T-helper 1 cell treated with Interleukin-12 subunit alpha and Interleukin-12 subunit beta and Interleukin-4 antibody, amounts not matched to agents 30 μg/mL and 1 μg/mL, for 36 hours (primary cell): ENCODE results near the gene C2orf92.
"Not testable (repeated sequence)": the region's sequence is repeated elsewhere in the genome, so short reads cannot be mapped to it uniquely, and the experiment has no call there.

Source experiments
- H3K27ac Mint-ChIP-seq: one replicate; pipeline ENCODE4 v1.8.0; 2021; ENCODE audit warnings: mild to moderate bottlenecking, mixed read lengths
- H3K27me3 Mint-ChIP-seq: one replicate; pipeline ENCODE4 v1.8.0; 2021; ENCODE audit warnings: low read depth, mixed read lengths
- H3K36me3 Mint-ChIP-seq: one replicate; pipeline ENCODE4 v1.8.0; 2021; ENCODE audit warnings: low read depth, mixed read lengths
- H3K4me1 Mint-ChIP-seq: one replicate; pipeline ENCODE4 v1.8.0; 2021; ENCODE audit warnings: low read depth, mixed read lengths
- H3K4me3 Mint-ChIP-seq: one replicate; pipeline ENCODE4 v1.8.0; 2021; ENCODE audit warnings: mild to moderate bottlenecking, moderate library complexity, mixed read lengths
- H3K9me3 Mint-ChIP-seq: one replicate; pipeline ENCODE4 v1.8.0; 2021; ENCODE audit warnings: mixed read lengths

The C2orf92 gene

DNA sequence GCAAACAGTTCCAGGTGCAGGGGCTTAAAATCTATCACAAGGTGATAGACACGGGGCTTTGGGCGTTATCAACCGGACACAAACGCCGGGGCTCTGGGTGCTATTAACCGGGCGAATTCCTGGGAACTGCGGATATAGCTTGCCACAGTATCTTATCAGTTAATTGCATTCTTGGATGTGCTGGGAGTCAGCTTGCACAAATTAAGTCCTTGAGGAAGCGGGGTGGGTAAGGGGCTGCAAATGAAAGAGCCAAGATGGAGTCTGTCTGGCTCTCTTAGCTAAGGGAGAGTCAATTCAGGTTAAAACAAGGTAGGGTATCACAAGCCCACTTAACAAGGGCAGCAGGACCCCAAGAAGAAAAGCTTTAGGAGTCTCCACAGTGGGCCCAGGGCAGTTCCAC is 42.7 kb downstream of the C2orf92 start:
- not testable (repeated sequence) for H3K27me3 Mint-ChIP-seq, H3K9me3 Mint-ChIP-seq
- peak overlapping the region; percentile 70 for H3K4me3 Mint-ChIP-seq
- peak overlapping the region; percentile 99 for H3K27ac Mint-ChIP-seq
- H3K4me1 Mint-ChIP-seq: peaks cover 53% of the 10 kb centered on the region
- H3K36me3 Mint-ChIP-seq: peaks cover 37% of the 10 kb centered on the region

DNA sequence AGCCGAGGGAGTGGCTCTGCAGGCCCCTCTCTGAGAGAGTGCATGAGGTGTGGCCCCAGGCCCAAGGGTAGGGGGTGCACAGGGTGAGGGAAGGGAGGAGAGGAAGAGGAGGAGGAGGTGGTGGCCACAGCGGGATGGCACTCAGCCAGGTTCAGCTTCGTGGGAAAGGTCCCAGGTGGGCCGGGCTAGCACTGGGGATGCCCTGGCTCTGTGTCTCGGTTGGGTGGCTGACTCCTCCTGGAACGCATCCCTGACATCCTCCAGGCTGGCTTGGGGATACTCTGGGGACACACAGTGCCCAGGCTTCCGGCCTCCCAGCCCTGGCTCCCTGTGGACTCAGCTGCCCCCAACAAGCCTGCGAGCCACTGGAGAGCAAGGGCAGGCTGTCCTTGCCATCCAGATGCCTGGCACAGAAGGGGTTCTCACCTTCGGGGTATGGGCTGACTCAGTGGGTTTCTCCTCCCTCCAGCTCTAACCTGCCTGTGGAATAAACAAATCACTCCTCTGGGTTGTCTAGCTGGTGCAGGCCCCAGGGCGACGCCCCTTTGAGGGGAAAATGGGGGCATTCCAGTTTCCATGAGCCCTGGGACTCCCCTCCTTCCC is 43.3 kb downstream of the C2orf92 start:
- Mint-ChIP-seq H3K9me3 (no peaks in the 10 kb centered on the region), H3K27me3 (no peaks in the 10 kb centered on the region), H3K27ac (peak overlapping the region; percentile 99), H3K4me1 (peaks cover 59% of the 10 kb centered on the region), H3K36me3 (peaks cover 41% of the 10 kb centered on the region), H3K4me3 (peak overlapping the region; percentile 94)

DNA sequence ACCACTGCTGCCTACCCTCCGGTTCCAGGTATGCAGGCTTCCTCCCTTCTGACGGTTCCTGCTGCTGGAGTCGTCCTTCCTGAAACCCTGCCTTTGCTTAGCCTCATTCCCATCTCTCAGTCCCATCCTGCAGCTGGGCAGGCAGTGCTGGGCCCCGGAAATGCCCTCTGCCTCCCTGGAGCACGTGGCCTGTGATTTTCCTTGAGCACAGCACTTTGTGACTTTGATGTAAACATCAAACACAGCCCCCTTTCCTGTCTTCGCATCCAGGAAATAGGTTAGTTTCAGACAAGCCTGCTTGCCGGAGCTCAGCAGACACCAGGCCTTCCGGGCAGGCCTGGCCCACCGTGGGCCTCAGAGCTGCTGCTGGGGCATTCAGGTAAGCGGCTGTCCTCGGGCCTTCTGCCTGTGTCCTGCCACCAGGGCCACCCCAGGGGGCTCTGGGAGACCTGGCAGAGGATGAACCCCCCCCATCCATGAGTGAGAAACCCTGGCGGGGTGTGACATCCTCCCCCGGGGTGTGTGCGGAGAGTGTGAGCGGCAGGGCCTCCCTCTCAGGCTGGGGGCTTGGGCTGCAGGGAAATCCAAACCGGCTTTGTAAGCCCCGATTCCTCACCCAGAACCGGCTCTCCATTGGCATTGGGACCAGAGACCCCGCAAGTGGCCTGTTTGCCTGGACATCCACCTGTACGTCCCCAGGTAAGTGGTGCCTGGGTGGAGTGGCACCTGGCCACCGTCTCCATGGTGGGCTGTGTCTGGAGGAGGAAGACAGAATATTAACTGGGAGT is 44.0 kb downstream of the C2orf92 start, which contains the start of gene ZAP70:
Gene ZAP70, plus strand, starts transcription at position 281 of the 788 bp plus-strand sequence. CDS start 10,461 bp downstream, outside the sequence.
- Mint-ChIP-seq H3K4me3 (peak within 1 kb of the TSS; percentile 94), H3K4me1 (peaks cover 65% of the 10 kb centered on the region), H3K36me3 (peaks cover 44% of the 10 kb centered on the region), H3K27me3 (no peaks in the 10 kb centered on the region), H3K9me3 (no peaks in the 10 kb centered on the region), H3K27ac (peak within 1 kb of the TSS; percentile 99)

DNA sequence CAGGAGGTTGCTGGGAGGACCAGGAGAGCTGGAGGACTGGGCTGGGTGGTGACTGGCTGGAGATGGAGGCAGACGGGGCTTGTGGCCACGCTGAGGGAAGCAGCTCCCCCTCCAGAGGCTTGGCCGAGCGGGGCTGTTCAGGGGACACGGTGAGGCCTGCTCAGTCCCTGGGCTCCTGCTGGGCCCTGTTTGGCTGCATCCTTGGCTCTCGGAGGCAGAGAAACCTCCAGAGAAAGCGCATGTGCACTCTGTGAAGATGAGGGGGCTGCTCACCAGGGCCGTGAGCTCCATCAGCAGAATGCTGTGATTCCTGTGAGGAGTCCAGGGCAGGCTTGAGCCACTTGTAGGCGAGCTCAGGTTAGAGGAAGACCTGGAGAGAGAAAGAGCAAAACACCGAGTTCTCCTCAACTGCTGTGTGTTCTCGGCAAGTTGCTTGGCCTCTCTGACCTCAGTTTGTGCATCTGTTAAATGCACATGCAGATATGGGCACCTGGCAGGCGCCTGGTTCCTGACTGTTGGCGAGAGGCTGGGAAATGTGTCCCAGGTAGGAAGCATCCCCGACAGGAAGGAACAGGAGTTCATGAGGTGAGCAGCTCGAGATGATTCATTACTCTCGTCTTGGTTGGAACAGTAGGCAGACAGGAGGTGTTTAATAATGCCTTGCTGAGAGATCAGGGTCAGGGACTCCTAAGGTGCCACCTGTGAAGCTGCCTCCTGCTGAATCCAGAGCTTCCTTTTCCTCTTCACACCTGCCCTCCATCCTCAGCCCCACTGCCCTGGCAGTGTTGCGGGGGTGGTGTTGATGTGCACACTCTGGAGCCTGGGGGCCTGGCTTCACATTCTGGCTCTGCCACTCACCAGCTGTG is 44.8 kb downstream of the C2orf92 start:
- H3K9me3 Mint-ChIP-seq: no peaks in the 10 kb centered on the region
- H3K27ac Mint-ChIP-seq: peak overlapping the region; percentile 99
- H3K4me3 Mint-ChIP-seq: peak overlapping the region; percentile 94
- no peaks in the 10 kb centered on the region for H3K27me3 Mint-ChIP-seq
- peaks cover 52% of the 10 kb centered on the region for H3K36me3 Mint-ChIP-seq
- H3K4me1 Mint-ChIP-seq: peaks cover 73% of the 10 kb centered on the region

DNA sequence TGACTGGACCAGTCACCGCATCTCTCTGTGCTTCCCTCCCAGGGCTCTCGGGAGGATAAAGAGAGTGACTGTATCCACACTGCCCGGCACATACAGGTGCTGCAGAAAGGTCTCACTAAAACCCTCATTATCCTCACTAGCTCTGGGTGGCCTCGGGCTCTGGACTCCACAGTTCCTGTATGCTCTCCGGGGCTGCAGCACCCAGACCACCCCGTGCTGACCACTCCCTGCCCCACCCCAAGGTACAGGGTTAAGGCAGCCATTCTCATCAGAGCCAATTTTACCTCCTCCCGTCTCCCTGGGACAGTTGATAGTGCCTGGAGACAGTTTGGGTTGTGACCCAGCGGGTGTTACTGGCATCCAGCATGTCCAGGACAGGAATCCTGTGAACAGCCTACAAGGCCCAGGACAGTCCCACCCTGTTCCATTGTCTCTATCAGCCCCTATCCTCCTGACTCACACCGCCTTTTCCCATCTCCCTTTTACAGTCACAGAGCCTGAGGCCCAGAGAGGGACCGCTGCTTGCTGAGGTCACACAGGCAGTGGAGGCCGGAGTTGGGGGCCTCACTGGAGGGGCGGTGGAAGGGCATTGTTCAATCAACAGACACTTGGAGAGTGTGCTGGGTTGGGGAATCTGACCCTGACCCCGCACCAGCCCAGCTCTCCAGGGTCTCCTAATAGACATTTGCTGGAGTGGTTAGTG is 45.6 kb downstream of the C2orf92 start:
- H3K9me3 Mint-ChIP-seq: no peaks in the 10 kb centered on the region
- peaks cover 74% of the 10 kb centered on the region for H3K4me1 Mint-ChIP-seq
- H3K27me3 Mint-ChIP-seq: no peaks in the 10 kb centered on the region
- H3K27ac Mint-ChIP-seq: peak overlapping the region; percentile 99
- peaks cover 51% of the 10 kb centered on the region for H3K36me3 Mint-ChIP-seq
- H3K4me3 Mint-ChIP-seq: peak overlapping the region; percentile 94

DNA sequence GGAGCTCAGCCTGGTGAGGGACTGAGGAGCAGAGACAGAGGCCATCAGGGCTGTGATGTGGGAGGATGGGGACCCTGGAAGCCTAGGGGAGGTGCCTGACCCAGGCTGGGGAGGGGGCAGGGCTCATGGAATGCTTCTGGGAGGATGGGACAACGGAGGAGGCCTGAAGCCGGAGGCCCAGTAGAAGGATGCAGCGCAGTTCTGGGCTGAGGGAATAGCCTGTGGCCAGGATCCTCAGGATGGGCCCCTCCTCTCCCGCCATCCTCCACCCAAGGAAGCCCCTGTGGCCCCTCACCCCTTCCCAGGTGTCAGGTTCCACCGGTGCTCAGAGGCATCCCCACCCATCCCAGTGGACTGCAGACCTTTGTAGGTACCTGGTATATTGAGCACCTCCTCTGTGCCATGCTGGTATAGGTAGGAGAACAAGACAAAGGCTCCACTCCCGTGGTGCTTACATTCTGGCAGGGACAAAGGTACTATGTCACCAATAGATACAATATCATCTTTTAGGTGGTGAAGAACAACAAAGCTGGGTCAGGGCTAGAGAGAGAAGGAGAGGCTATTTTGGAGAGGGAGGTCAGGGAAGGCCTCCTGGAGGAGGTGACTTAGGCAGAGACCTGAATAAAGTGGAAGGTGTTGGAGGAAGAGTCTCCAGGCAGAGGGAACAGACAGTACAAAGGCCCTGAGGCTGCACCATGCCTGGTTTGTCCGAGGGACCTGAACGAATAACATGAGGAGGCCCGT is 46.6 kb downstream of the C2orf92 start:
- Mint-ChIP-seq H3K4me1 (peaks cover 75% of the 10 kb centered on the region), H3K4me3 (peak overlapping the region; percentile 94), H3K27me3 (no peaks in the 10 kb centered on the region), H3K27ac (peak overlapping the region; percentile 99), H3K9me3 (no peaks in the 10 kb centered on the region), H3K36me3 (peaks cover 58% of the 10 kb centered on the region)

DNA sequence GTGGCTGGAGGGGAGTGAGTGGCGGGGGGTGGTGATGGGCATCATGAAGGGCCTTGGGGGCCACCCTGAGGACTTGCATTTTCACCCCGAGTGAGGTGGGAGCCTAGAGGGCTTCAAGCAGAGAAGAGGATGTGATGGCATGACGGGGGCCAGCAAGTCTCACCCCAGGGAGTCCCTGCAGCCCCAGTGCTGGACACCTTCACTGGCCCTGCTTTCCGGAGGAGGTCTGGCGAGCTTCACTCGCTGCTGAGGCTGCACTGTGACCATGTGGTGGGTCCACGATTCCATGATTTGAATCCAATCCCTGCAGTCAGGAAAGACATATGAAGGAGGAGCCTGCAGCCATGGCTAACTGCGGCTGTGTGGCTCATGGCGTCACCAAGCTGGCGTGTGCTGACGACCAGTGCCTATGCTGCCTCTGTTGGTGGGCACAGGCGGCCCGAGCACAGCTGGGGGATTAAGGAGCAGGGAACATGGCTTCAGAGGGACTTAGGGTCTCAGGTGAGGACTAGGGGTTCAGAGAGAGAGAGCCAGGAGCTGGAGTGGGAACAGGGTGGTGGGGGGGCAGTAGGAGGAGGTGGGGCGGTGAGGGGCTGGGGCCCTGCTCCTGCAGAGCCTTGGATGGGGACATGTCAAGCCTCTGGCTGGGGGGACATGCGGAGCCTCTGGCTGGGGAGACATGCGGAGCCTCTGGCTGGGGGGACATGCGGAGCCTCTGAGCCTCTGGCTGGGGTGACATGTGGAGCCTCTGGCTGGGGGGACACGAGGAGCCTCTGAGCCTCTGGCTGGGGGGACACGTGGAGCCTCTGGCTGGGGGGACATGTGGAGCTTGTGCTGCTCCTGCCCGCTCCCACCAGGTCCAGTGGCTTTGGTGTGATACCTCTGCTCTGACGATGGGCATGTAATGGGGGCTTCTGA is 47.4 kb downstream of the C2orf92 start:
- H3K9me3 Mint-ChIP-seq: no peaks in the 10 kb centered on the region
- H3K27me3 Mint-ChIP-seq: no peaks in the 10 kb centered on the region
- peaks cover 70% of the 10 kb centered on the region for H3K4me1 Mint-ChIP-seq
- H3K4me3 Mint-ChIP-seq: peak overlapping the region; percentile 92
- H3K27ac Mint-ChIP-seq: peak overlapping the region; percentile 94
- peaks cover 58% of the 10 kb centered on the region for H3K36me3 Mint-ChIP-seq

DNA sequence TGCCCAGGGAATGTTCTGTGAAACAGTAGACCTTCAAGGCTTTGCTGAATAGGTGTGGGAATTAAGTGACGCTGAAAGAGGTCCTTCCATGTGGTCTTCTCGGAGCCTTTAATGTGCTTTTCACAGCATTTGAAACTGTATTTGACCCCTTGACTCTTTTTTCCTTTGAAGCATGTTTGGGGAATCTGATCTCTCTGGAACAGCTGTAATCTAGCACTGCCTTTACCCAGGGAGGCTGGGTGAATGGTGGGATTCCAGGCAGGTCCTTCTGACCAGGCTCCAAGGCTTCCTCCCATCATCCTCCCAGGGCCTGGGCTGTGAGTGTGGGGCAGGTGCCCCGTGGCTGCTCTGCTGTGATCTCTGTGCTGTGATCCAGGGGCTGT is 48.1 kb downstream of the C2orf92 start:
- Mint-ChIP-seq H3K27me3 (no peaks in the 10 kb centered on the region), H3K4me3 (peak overlapping the region; percentile 92)

DNA sequence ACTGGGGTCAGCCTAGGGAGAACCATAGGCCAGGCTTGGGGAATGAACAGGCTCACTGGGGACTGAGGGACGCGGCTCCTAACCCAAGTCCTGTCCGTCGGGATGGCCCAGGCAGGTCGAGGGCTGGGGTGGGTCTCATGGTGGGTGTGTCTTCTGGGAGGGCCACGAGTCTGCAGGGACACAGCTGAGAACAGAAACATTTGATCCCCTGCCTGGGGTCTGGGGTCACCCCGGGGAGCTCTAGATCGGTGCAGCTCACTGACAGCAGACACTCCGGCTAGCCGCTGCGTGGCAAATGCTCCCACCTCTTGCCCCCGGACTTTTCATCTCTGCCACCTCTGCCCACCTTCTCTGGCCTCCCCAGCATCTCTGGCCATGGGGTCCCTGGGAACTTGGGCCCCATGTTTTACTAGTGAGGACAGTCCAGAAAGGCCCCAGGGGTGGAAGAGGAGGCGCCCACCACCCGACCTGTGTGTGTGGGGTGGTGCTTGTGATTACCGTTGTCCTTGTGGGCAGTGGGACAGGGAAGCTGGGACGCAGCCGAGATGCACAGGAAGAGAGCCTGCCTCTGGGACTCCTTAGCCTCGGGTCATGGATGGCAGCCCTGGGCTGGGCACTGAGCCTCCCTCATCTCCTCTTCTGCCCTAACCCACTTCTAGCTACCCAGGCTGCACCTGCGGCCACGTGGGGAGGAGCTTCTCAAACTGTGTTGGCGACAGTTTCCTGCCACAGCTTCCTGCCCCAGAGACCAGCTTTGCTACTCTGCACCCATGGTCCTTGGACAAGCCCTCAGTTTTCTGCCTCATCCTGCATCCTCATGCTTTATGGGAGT is 48.8 kb downstream of the C2orf92 start:
- Mint-ChIP-seq H3K27ac (peak overlapping the region; percentile 94), H3K27me3 (no peaks in the 10 kb centered on the region), H3K4me1 (peaks cover 62% of the 10 kb centered on the region), H3K4me3 (peak overlapping the region; percentile 92), H3K9me3 (no peaks in the 10 kb centered on the region), H3K36me3 (peaks cover 66% of the 10 kb centered on the region)

More for the DNA sequence above, 48.1 kb downstream of the C2orf92 start:
- Mint-ChIP-seq H3K27ac (peak overlapping the region; percentile 94), H3K36me3 (peaks cover 63% of the 10 kb centered on the region), H3K9me3 (no peaks in the 10 kb centered on the region), H3K4me1 (peaks cover 63% of the 10 kb centered on the region)

DNA sequence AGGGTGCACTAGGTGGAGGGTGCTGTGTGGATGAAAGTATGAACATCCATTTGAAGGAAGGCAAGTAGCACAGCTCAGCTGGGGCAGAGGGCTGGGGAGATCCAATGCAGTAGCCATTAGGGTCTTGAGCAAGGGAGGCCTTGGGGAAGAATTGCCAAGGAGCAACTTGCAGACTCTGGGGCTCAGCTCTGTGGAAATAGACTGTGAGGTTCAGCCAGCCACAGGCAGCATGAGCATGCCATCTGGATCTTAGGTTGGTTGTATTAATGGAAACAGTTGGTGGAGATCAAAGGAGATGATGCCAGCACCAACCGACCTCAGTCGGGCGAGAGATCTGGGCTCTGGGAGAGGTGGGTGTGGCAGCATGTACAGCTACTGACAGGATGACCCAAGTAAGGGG is 49.4 kb downstream of the C2orf92 start:
- Mint-ChIP-seq H3K4me1 (peaks cover 61% of the 10 kb centered on the region), H3K9me3 (no peaks in the 10 kb centered on the region), H3K4me3 (peak overlapping the region; percentile 92), H3K36me3 (peaks cover 66% of the 10 kb centered on the region), H3K27me3 (no peaks in the 10 kb centered on the region), H3K27ac (peak overlapping the region; percentile 94)

DNA sequence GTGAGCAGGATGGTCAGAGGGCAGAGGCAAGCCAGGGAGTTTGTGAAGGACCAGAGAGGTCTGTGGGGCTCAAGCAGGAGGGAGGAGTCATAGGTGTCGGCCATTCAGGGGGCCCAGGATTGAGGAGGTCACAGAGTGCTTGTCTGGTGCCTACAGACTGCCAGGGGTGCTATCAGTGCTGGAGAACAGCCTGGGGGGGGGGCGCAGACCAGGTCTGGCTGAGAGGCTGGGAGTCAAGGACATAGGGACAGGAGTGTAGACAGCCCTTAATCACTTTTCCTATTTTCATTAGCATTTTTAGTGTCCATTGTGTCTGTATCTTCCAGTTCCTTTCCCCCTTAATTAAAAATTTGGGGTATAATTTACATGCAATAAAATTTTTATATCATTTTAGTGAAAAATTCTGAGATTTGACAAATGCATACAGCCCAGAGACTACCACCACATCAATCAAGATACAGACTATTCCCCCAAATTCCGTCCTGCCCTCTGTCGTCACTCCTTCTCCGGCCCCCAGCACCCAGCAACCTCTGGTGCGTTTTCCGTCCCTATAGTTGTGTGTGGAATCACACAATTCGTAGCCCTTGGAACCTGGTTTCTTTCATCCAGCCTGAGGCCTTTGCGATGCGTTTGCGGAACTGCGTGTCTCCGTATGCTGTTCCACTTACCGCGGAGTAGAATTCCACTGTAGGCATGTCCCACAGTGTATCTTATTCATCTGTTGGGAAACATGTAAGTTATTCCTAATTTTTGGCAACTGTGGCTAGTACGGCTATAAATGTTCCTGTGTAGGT is 50.0 kb downstream of the C2orf92 start:
- Mint-ChIP-seq H3K4me1 (peaks cover 61% of the 10 kb centered on the region), H3K27me3 (no peaks in the 10 kb centered on the region), H3K9me3 (no peaks in the 10 kb centered on the region), H3K36me3 (peaks cover 65% of the 10 kb centered on the region), H3K4me3 (peak overlapping the region; percentile 92), H3K27ac (peak overlapping the region; percentile 94)
